GM19467 (cell line): Measurements from ENCODE around the gene ZBTB21.
"Not testable (repeated sequence)": the region's sequence is repeated elsewhere in the genome, so short reads cannot be mapped to it uniquely, and the experiment has no call there.

Experiments used
- ATAC-seq: cut with Tn5 transposase; IDR thresholded peaks from one replicate; pipeline ENCODE4 v1.9.1; 2021; ENCODE audit warnings: mild to moderate bottlenecking, moderate library complexity; ENCODE audit not compliant: unreplicated experiment

The ZBTB21 gene

DNA sequence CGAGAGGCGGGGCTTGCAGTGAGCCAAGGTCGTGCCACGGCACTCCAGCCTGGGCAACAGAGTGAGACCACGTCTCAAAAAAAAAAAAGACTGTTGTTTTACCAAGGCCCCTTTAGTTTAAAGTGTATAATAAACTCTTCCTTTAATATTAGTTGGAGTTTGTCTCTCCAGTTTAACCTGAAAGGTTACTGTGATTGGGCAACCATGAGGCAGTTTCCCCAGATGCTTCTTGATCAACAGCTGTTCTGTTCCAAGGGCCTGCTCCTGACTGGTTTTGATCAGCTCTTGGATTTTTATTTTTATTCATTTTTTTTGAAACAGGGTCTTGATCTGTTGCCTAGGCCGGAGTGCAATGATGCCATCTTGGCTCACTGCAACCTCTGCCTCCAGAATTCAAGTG lies 38.3 kb downstream of the ZBTB21 start:
- no peak for ATAC-seq

DNA sequence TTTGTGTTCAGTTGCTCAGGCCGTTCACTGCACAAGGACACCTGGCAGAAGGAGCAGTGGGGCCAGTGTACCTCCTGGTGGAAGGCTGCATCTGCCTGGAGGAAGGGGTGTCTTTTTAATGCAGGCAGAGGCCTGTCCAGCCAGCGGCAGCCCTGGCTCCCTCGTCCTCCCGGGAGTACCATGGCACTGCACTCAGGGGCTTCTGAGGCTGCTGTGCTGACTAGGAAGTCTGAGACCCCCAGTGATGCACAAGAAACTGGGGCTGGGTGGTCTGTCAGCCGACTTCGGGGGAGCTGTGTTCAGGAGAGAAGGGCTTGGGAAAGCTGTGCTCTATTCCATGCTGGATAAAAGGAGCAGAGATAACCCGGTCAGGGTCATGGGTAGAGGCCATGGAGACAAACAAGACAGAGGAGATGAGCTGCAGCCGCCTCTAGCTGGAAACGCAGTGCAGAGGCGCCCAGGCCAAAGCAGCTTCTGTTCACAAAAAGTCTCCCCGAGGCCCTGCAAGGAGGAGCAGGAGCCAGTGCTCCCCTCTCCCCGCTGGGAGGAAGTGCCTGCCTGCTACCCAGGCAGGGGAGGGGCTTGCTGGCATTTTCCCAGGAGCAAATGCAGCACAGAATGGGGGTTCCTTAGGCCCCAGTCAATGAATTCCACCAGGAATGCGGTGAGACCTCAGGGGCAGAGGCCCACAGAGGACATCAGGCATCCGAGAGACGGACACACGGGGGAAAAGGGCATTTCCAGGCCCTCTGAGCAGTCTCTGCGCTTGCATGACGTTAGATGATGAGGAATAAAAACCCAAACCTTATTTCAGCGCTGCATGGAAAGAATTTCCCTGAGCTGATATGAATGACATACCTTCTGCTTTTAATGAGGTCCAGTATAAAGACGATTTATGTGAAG lies 39.2 kb downstream of the ZBTB21 start:
- ATAC-seq = no peak

DNA sequence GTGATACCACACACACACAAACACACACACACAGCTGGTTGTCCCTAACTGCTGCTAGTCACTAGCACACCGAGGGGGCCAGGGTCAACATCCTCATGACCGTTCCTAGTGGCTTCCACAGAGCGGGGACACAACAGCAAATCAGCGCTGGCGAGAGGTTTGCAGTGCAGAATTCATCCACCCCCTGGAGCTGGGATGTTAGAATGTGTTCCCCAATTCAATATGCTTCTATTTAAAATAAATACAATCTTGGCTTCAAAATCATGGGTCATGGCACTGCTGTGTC lies 40.1 kb downstream of the ZBTB21 start:
- ATAC-seq = no peak

DNA sequence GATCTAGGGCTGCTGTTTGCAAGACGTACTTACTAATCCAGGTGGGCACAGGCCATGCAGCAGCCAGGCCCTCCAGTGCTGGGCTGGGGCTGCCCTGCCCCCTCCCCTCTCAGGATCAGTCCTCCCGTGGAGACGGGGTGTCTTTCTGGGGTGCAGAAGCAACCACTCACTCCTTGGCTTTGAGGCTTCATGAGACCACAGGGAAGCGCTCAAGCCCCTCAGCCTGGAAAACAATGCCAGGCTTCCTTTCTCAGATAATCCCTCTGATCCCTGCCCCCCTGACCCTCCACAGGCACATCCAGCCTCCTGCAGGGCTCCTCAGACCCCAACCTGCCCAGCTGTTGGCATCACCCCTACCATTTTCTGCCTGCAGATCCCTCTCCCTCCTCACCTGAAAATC lies 42.5 kb downstream of the ZBTB21 start:
- no peak for ATAC-seq

DNA sequence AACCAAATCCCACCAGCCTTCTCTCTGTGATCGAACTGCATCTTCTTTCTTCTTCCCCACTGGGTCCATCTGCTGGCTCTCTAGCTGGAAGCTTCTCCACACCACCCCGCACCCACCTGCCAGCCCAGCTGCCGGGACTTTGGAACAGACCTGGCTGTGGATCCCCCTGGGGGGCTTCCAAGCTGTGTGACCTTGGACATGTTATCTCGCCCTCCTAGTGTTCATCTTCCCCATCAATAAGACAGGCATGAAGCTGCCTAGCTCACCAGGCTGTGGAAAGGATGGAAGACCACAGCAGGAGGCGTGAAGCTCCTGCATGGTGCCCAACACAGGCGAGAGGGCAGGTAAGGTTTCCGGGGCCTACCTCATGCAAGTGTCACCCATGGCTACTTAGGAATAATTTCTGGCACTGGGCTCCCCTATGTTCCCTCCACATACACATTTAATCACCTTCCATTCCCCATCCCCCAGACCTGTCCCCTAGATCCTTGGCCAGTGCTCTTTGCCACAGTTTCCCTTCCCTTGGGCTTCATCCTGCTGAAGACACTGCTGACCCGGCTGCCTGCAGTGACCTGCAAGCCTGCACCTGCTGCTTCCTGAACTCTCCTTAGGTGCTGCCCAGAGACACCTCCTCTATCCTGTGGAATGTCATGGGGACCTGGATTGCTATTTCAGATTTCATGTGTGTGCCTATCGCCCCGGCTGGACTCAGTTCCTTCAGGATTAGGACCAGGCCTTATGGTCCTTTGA lies 43.1 kb downstream of the ZBTB21 start:
- no peak for ATAC-seq

DNA sequence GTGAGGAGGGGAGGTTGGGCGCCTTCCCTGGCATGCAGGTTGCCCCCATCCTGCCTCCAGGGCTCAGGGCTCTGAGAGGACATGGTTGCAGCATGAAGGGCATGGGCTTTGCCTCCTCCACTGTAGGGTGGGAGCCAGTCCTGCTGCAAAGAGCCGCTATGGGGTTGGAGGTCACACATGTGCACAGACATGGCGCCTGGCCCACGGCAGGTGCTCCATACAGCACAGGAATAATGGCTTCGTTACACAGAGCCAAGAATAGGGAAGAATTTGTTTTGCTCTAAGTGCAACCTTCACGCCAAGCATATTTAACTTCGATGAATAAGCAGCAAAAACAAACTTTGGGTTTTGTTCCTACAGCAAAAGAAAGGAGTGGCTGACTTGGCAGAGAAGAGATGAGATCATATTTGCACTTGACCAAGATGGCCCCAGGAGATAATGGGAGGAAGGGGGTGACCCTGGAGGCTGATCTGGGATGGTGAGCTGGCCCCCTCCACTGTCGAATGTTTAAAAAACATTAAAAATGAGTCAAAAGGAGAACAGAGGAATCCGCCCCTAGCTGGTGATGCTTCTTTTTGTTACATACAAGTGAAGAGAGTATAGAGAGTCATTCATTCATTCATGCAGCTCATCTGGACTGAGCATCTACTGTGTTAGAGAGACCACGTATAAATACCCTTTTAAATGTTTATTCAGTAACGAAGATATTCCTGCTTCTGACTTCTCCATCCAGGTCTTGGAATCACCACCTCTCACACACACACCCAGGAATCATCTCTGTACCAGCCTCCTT lies 43.9 kb downstream of the ZBTB21 start:
- ATAC-seq = no peak

DNA sequence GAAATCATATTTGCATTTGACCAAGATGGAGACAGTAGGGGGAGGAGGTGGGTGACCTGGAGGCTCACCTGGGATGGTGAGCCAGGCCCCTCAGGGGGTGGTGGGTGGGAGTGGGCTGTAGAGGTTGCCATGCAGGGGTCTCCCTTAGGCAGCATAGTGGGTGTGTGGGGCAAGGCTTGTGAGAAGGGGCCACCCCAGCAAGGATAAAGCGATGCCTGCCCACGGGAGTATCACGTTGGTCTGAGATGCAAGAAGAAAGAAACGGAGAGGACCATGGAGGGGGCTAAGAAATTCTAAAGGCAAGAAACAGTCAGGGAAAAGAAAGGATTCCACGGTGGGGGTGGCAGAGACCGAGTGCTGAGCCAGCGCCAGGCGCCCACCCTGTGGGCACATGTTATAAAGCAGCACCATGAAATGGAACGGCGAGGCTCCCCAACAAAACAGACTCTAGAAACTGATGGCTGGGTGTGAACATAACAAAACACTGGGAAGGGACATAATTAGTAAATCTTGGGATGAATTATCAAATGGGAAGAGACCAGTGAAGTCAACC lies 44.6 kb downstream of the ZBTB21 start:
- no peak for ATAC-seq

DNA sequence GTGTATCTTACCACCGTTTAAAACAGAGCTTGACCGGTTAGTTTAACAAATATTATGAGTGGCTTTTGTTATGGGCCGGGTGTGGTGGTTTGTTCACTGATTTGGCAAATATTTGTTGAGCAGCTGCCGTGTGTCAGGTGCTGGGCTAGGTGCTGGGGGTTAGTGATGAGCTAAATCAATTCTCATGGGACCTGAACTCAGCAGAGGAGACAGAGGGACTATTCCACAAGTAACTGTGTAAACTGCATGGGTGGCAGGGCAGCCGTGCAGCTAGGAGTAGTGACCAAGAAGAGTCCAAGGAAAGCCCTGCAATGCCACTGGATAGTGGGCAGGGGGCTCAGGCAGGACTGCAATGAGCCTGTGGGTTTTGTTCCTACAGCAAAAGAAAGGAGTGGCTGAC lies 45.1 kb downstream of the ZBTB21 start:
- ATAC-seq = no peak

DNA sequence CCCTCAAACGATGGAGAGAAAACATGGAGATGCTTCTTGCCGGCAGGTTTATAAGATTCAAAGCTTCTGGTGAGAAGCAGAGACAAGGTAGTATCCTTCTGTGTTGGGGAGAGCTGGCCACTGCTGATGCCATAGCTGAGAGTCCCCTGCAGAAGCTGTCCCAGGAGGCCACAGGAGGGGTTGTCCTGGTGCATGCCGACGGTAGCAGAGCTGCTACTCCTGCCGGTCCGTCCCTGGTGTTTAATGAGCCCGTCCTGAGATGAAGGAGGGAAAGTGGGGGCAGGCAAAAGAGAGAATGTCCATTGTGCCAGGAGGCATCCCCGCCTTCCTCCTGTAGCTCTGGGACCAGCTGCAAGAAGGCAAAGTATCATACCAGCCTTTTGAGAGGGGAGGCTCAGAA lies 46.0 kb downstream of the ZBTB21 start:
- ATAC-seq = no peak

DNA sequence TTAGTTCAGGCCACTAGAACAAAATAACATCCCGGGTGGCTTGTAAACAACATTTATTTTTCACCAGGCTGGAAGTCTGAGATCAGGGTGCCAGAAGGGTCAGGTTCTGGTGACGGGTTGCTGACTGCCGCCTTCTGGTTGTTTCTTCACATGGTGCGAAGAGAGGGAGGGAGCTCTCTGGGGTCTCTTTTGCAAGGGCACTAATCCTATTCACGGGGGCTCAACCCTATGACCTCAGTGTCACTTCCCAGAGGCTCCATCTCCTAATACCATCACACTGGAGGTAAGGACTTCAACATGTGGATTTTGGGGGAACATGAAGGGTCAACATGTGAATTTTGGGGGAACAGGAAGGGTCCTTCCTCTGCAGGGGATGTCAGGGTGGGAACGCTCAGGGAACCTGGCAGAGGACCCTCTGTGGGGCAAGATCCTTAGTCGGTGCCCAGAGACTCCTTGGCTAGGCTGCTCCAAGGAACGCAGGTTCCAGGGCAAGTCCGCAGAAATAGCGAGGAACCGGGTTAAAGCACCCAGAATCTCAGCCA lies 47.7 kb downstream of the ZBTB21 start:
- no peak for ATAC-seq

GRCh38 chr21:41961753-41962152 lies 48.4 kb downstream of the ZBTB21 start:
- ATAC-seq = no peak

- ATAC-seq = no peak
Observed at GRCh38 chr21:41961282-41961701, 48.9 kb downstream of the ZBTB21 start.

DNA sequence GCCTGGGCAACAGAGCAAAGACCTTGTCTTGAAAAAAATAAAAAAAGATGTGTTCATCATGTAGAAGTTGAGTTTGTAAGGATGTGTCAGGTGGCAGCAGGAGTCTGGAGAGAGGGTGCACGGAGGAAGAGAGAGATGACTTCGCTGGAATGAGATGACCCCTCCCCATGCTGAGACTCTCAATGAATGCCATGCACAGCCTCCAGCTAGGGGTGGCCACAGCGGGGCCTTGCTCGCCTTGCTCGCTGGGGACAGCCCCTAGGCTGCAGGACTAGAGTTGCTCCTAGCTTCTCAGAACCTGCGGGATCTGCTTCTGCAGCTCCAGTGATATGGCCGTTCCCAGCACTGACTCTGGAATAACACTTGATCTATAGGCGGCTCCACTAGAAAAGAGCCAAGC lies 49.8 kb downstream of the ZBTB21 start:
- ATAC-seq = no peak

- not testable (repeated sequence) for ATAC-seq
Observed at GRCh38 chr21:41959697-41960096, 50.5 kb downstream of the ZBTB21 start.

GRCh38 chr21:41958886-41959563 lies 51.1 kb downstream of the ZBTB21 start:
- ATAC-seq = no peak

GRCh38 chr21:41957991-41958766 lies 52.0 kb downstream of the ZBTB21 start:
- ATAC-seq = no peak

DNA sequence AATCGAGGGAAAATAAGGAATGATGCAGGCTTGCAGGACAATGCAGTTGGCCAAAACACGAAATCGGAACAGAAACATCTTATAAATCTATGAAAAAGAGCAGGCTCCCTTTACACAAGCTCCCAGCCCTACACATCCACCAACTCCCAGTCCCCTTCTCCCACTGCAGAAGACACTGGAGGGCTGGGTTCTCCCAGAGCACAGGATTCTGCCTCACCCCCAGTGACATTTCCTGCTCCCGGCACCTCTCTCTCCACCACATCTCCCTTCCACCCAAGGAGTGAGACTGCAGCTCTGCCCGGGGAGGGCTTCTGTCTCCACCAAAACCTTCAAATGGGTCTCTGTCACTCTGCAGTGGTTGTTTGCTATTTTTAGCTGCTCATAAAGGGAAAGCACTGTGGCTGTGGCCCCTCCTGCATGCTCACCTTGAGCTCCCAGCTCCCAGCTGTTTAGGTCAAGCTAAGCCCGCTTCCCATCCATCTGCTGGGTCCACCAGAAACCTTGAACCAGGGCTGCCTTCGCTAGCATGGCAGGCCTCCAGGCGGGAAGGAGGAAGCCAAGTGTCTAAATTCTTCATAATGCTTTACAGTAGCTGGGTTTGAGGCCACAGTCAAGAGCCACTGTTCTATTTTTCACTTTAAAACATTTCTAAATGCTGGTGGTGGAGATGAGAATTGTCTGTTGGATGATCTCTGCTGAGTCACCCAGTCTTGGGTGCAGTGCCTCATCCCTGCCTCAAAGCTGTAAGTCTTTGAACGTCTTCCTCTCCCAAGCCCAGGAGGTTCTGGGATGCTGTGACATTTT lies 53.0 kb downstream of the ZBTB21 start:
- ATAC-seq = no peak

GRCh38 chr21:41955516-41955915 lies 54.6 kb downstream of the ZBTB21 start:
- ATAC-seq = no peak
